Vagina (tissue), 2 donors: ENCODE measurements around the gene DEFB127. TPM values are rescaled to one million over a fixed set of nuclear protein-coding genes. Genes with fewer than 3 reads are reported as not detected.

Experiments
- DNase-seq, 2 donors: peaks; one replicate each; pipeline ENCODE4 v3.0.0-alpha.2; 2017; ENCODE audit errors: extremely low spot score in 2 of 2
- H3K27ac ChIP-seq: fragments of 200-600 bp; sonication (generic); one replicate; pipeline ENCODE4 v1.5.1; 2019
- H3K27me3 ChIP-seq: fragments of 200-600 bp; sonication (generic); one replicate; pipeline ENCODE4 v1.5.1; 2019
- H3K36me3 ChIP-seq, 2 donors: fragments of 200-600 bp; sonication (generic); one replicate each; pipeline ENCODE4 v1.5.1; 2017 to 2019
- H3K4me1 ChIP-seq: fragments of 200-600 bp; sonication (generic); one replicate; pipeline ENCODE4 v1.5.1; 2019
- H3K4me3 ChIP-seq, 2 donors: fragments of 200-600 bp; sonication (generic); 1 replicate in 1 of 2; 2 replicates in 1 of 2; pipeline ENCODE4 v1.5.1; 2016 to 2019
- H3K9me3 ChIP-seq: fragments of 200-600 bp; sonication (generic); one replicate; pipeline ENCODE4 v1.5.1; 2019
- POLR2A ChIP-seq, 2 donors: fragments of 450-650 bp; IDR thresholded peaks; one replicate each; pipeline ENCODE4 v1.6.1; 2017; ENCODE audit warnings: antibody characterized with exemption in 2 of 2, mild to moderate bottlenecking in 2 of 2, moderate library complexity in 2 of 2
- POLR2AphosphoS5 ChIP-seq, 2 donors: sonication (generic); formaldehyde crosslinking; IDR thresholded peaks; one replicate each; pipeline ENCODE4 v1.9.0; 2017; ENCODE audit warnings: antibody characterized with exemption in 2 of 2, mild to moderate bottlenecking in 2 of 2, low read depth in 1 of 2; ENCODE audit not compliant: insufficient read depth in 1 of 2
- intact Hi-C: fragments of 100-400 bp; cut with DNase I; formaldehyde crosslinking; loops from one replicate; pipeline ENCODE4 v1.15.1; 2023
- total RNA-seq: library from RNA; depleted of rRNA; stranded (reverse); fragments of >200 nt; gene quantifications from one replicate; pipeline ENCODE4 v1.2.3, GENCODE V29; 2016
- TF ChIP-seq, protein P1 (sequence below), 3 experiments: fragments of 450-650 bp in 2 of 3; fragments of 200-600 bp in 1 of 3; sonication (generic) in 1 of 3; IDR thresholded peaks; one replicate each; pipeline ENCODE4 v1.5.1; 2017 to 2019; ENCODE audit warnings: antibody characterized with exemption in 3 of 3, mild to moderate bottlenecking in 2 of 3, moderate library complexity in 2 of 3

DEFB127 gene
- total RNA-seq, 1 donor from 2014 or later = not detected

- no peaks in the 10 kb centered on the region for H3K36me3 ChIP-seq
- no peak for DNase-seq
- H3K4me1 ChIP-seq = no peaks in the 10 kb centered on the region
- TF ChIP-seq POLR2AphosphoS5 (IDR thresholded peaks at IDR 0.05; ENCODE audit: insufficient read depth in 1 of 2, low read depth in 1 of 2) = no peak
- TF ChIP-seq POLR2A (IDR thresholded peaks at IDR 0.05) = no peak
- TF ChIP-seq, protein P1, sequence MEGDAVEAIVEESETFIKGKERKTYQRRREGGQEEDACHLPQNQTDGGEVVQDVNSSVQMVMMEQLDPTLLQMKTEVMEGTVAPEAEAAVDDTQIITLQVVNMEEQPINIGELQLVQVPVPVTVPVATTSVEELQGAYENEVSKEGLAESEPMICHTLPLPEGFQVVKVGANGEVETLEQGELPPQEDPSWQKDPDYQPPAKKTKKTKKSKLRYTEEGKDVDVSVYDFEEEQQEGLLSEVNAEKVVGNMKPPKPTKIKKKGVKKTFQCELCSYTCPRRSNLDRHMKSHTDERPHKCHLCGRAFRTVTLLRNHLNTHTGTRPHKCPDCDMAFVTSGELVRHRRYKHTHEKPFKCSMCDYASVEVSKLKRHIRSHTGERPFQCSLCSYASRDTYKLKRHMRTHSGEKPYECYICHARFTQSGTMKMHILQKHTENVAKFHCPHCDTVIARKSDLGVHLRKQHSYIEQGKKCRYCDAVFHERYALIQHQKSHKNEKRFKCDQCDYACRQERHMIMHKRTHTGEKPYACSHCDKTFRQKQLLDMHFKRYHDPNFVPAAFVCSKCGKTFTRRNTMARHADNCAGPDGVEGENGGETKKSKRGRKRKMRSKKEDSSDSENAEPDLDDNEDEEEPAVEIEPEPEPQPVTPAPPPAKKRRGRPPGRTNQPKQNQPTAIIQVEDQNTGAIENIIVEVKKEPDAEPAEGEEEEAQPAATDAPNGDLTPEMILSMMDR (IDR thresholded peaks at IDR 0.05) = no peak
- H3K27me3 ChIP-seq = no peaks in the 10 kb centered on the region
- intact Hi-C loops = no loop called here
- no peak overlapping the region for H3K4me3 ChIP-seq
- H3K9me3 ChIP-seq = no peaks in the 10 kb centered on the region
- H3K27ac ChIP-seq = no peak overlapping the region
Observed at GRCh38 chr20:145877-146276, 11.4 kb upstream of the DEFB127 start.

DNA sequence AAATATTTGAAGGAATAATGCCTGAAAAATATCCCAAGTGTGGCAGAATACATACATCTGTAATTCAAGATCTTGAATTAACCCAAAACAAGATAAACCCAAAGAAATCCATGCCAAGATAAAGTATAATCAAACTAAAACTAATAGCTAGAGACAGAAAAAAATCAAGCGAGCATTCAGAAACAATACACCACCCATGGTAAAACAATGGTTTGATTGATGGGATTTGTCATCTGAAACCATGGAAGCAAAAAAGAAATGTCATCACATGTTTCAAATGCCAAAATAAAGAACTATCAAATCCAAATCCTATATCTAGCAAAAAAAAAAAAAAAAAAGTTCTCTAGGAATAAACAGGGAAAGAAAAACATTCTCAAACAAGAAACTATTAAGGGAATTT is 5.1 kb upstream of the DEFB127 start:
- DNase-seq = no peak
- Histone ChIP-seq H3K27me3 (no peaks in the 10 kb centered on the region), H3K4me3 (no peak overlapping the region), H3K36me3 (no peaks in the 10 kb centered on the region), H3K27ac (no peak overlapping the region), H3K9me3 (no peaks in the 10 kb centered on the region), H3K4me1 (no peaks in the 10 kb centered on the region)
- no peak for TF ChIP-seq POLR2A (IDR thresholded peaks at IDR 0.05)
- TF ChIP-seq POLR2AphosphoS5 (IDR thresholded peaks at IDR 0.05; ENCODE audit: insufficient read depth in 1 of 2, low read depth in 1 of 2) = no peak
- TF ChIP-seq, protein P1 (IDR thresholded peaks at IDR 0.05) = no peak
- intact Hi-C loops = no loop called here

GRCh38 chr20:164618-165017 is 7.4 kb downstream of the DEFB127 start:
- no peaks in the 10 kb centered on the region for H3K27me3 ChIP-seq
- intact Hi-C loops = no loop called here
- TF ChIP-seq POLR2A (IDR thresholded peaks at IDR 0.05) = no peak
- TF ChIP-seq POLR2AphosphoS5 (IDR thresholded peaks at IDR 0.05; ENCODE audit: insufficient read depth in 1 of 2, low read depth in 1 of 2) = no peak
- TF ChIP-seq, protein P1 (IDR thresholded peaks at IDR 0.05) = no peak
- no peaks in the 10 kb centered on the region for H3K36me3 ChIP-seq
- H3K4me3 ChIP-seq = no peak overlapping the region
- no peak for DNase-seq
- no peaks in the 10 kb centered on the region for H3K4me1 ChIP-seq
- H3K9me3 ChIP-seq = no peaks in the 10 kb centered on the region
- no peak overlapping the region for H3K27ac ChIP-seq

- intact Hi-C loops = no loop called here
- no peaks in the 10 kb centered on the region for H3K36me3 ChIP-seq
- no peaks in the 10 kb centered on the region for H3K9me3 ChIP-seq
- H3K27me3 ChIP-seq = no peaks in the 10 kb centered on the region
- TF ChIP-seq POLR2A (IDR thresholded peaks at IDR 0.05) = no peak
- TF ChIP-seq, protein P1 (IDR thresholded peaks at IDR 0.05) = no peak
- no peak for TF ChIP-seq POLR2AphosphoS5 (IDR thresholded peaks at IDR 0.05; ENCODE audit: insufficient read depth in 1 of 2, low read depth in 1 of 2)
- H3K27ac ChIP-seq = no peak overlapping the region
- DNase-seq = no peak
- no peaks in the 10 kb centered on the region for H3K4me1 ChIP-seq
- H3K4me3 ChIP-seq = no peak overlapping the region
Observed at GRCh38 chr20:168876-169275, 11.6 kb downstream of the DEFB127 start.

GRCh38 chr20:184288-184687 is 27.0 kb downstream of the DEFB127 start:
- no peak overlapping the region for H3K27ac ChIP-seq
- no peaks in the 10 kb centered on the region for H3K27me3 ChIP-seq
- no peak for TF ChIP-seq POLR2AphosphoS5 (IDR thresholded peaks at IDR 0.05; ENCODE audit: insufficient read depth in 1 of 2, low read depth in 1 of 2)
- no peak for TF ChIP-seq POLR2A (IDR thresholded peaks at IDR 0.05)
- TF ChIP-seq, protein P1 (IDR thresholded peaks at IDR 0.05) = no peak
- DNase-seq = no peak
- no peaks in the 10 kb centered on the region for H3K36me3 ChIP-seq
- no peaks in the 10 kb centered on the region for H3K9me3 ChIP-seq
- no peaks in the 10 kb centered on the region for H3K4me1 ChIP-seq
- H3K4me3 ChIP-seq = no peak overlapping the region
- intact Hi-C loops = no loop called here
